ENCODE data around the gene TNFAIP2.

- TF ChIP-seq CTCF (conservative IDR thresholded peaks at IDR 0.05 in 1 of 2, IDR thresholded peaks at IDR 0.05 in 1 of 2; ENCODE audit: extremely low read depth in 1 of 2, insufficient read depth in 1 of 2, low read depth in 1 of 2, low read length in 2 of 2) = no peak
- no peak for TF ChIP-seq EZH2 (IDR thresholded peaks at IDR 0.05; ENCODE audit: borderline replicate concordance, low read length)
Measured at GRCh38 chr14:103164006-103164405, 40.7 kb downstream of the TNFAIP2 start.
